Measurements from ENCODE around the gene OSBPL6. TPM values are rescaled to one million over a fixed set of nuclear protein-coding genes. Genes with fewer than 3 reads are reported as not detected.

The OSBPL6 gene
- total and polyA plus RNA-seq, 2 of the 13 experiments (the other 11 are each of a cell fraction or from before 2014, with no cell fraction given): 0.03 to 0.11 TPM

DNA sequence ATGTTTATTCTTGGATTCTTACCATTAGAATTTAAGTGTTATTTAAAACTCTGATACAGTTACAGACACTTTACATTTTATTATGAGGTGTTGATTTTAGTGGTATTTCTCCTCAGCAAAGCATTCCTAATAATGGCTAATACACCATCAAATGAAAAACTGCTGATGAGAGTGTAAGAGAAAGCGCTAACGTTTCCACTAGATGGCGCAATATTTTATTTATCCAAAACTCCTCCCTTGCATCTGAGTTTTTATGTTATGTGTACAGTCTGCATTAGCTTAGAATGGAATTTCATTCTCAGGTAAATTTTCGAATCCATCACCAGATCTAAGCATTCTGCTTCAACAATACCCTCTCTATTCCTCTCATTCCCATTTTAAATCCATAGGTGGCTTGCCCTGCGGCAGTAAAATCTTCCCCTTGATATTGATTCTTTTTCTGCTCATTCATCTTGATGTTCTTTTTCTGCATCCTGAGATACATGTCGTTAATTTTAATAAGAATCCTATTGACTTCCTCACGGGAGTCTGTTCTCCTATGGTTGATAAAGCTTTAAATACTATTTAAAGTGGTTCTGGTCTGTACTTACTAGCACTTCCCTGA, 202.8 kb downstream of the OSBPL6 start:
- H3K9ac ChIP-seq (ENCODE audit: insufficient read depth, low read depth, low read length): no peak overlapping the region
- no peaks in the 10 kb centered on the region for H3K79me2 ChIP-seq (ENCODE audit: insufficient read depth, low read length)
- no peak overlapping the region for H3K4me3 ChIP-seq (replicated peaks in 1 of 3; ENCODE audit: insufficient read depth in 1 of 3, low read depth in 2 of 3, low read length in 3 of 3)
- POLR2A ChIA-PET: no interaction called here
- H3K27ac ChIP-seq (ENCODE audit: extremely low read length, insufficient read depth, low read length): no peak overlapping the region
- no peak overlapping the region for H2AFZ ChIP-seq (ENCODE audit: low read length)
- DNase-seq (ENCODE audit: low spot score) (peak; percentile 46), ATAC-seq (peak; percentile 84), FAIRE-seq (peak; percentile 37)
- 13% methylated on average over 7 of the region's 7 CpGs for WGBS (ENCODE audit: low lambda C conversion rate)
- H3K4me2 ChIP-seq (ENCODE audit: low read depth, low read length): no peak overlapping the region
- no peaks in the 10 kb centered on the region for H3K27me3 ChIP-seq (ENCODE audit: control insufficient read depth in 1 of 2, insufficient read depth in 2 of 2, low read length in 2 of 2)
- no peaks in the 10 kb centered on the region for H3K4me1 ChIP-seq (ENCODE audit: insufficient read depth, low read length)
- no peaks in the 10 kb centered on the region for H4K20me1 ChIP-seq (ENCODE audit: insufficient read depth, low read length)
- intact Hi-C loops (cut with micrococcal nuclease; ENCODE audit: unreplicated experiment): loop anchor here (1.0 to 5.0 kb wide), 3 partner anchors 17 to 285 kb away; partner anchors contain the start of gene RBM45
- no TSS peak for BruUV-seq (replicated peaks)
- in situ Hi-C loops (cut with HindIII; ENCODE audit: extremely low pct_ligation_motif_present, low pct_unique_long_range_greater_than_20kb): no loop called here
- no peaks in the 10 kb centered on the region for H3K36me3 ChIP-seq (replicated peaks in 1 of 2; ENCODE audit: control insufficient read depth in 1 of 2, insufficient read depth in 2 of 2, low read length in 2 of 2)
- no peaks in the 10 kb centered on the region for H3K9me3 ChIP-seq (ENCODE audit: low read length)
- CTCF ChIA-PET (ENCODE audit: low intra/inter-chr PET ratio, low total read pairs): interaction anchor here (0.7 to 4.3 kb wide), 3 partner anchors 17 to 125 kb away, joined by 4 to 24 read pairs (median 4); no protein-coding TSS in a partner anchor
- TF ChIP-seq, protein P1, sequence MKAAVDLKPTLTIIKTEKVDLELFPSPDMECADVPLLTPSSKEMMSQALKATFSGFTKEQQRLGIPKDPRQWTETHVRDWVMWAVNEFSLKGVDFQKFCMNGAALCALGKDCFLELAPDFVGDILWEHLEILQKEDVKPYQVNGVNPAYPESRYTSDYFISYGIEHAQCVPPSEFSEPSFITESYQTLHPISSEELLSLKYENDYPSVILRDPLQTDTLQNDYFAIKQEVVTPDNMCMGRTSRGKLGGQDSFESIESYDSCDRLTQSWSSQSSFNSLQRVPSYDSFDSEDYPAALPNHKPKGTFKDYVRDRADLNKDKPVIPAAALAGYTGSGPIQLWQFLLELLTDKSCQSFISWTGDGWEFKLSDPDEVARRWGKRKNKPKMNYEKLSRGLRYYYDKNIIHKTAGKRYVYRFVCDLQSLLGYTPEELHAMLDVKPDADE (CRISPR knock-in tag; IDR thresholded peaks at IDR 0.05): no peak
- TF ChIP-seq, protein P2, sequence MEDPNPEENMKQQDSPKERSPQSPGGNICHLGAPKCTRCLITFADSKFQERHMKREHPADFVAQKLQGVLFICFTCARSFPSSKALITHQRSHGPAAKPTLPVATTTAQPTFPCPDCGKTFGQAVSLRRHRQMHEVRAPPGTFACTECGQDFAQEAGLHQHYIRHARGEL (CRISPR knock-in tag; IDR thresholded peaks at IDR 0.05): no peak
- TF ChIP-seq, protein P3, sequence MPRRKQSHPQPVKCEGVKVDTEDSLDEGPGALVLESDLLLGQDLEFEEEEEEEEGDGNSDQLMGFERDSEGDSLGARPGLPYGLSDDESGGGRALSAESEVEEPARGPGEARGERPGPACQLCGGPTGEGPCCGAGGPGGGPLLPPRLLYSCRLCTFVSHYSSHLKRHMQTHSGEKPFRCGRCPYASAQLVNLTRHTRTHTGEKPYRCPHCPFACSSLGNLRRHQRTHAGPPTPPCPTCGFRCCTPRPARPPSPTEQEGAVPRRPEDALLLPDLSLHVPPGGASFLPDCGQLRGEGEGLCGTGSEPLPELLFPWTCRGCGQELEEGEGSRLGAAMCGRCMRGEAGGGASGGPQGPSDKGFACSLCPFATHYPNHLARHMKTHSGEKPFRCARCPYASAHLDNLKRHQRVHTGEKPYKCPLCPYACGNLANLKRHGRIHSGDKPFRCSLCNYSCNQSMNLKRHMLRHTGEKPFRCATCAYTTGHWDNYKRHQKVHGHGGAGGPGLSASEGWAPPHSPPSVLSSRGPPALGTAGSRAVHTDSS (CRISPR knock-in tag; conservative IDR thresholded peaks at IDR 0.05): no peak
- TF ChIP-seq IRF2 (CRISPR knock-in tag; IDR thresholded peaks at IDR 0.05) (no peak), GATAD2A (CRISPR knock-in tag; IDR thresholded peaks at IDR 0.05) (0 out of 2 replicates have a peak, but pooled peaks have one; percentile 28), ZFY (CRISPR knock-in tag; IDR thresholded peaks at IDR 0.05) (no peak), TRIM22 (IDR thresholded peaks at IDR 0.05) (no peak), SMC3 (IDR thresholded peaks at IDR 0.05; ENCODE audit: low read length) (peak; percentile 62), ZNF549 (CRISPR knock-in tag; IDR thresholded peaks at IDR 0.05) (no peak), CTCF (CRISPR knock-in tag; IDR thresholded peaks at IDR 0.05) (peak; percentile 68), MXD3 (CRISPR knock-in tag; IDR thresholded peaks at IDR 0.05) (no peak), ZNF597 (CRISPR knock-in tag; IDR thresholded peaks at IDR 0.05) (no peak)
